Peyer's patch (tissue), 4 donors: Measurements from ENCODE around the gene IL33. TPM values are rescaled to one million over a fixed set of nuclear protein-coding genes. Genes with fewer than 3 reads are reported as not detected.

Experiments used
- DNase-seq, 3 donors: peaks; one replicate each; pipeline ENCODE4 v3.0.0-alpha.2; 2017 to 2019
- H3K27ac ChIP-seq, 4 donors: fragments of 200-600 bp; sonication (generic); one replicate each; pipeline ENCODE4 v1.5.1; 2016 to 2019
- H3K27me3 ChIP-seq, 2 donors: fragments of 200-600 bp; sonication (generic); one replicate each; pipeline ENCODE4 v1.5.1; 2019
- H3K36me3 ChIP-seq, 3 donors: fragments of 200-600 bp; sonication (generic); one replicate each; pipeline ENCODE4 v1.5.1; 2016 to 2019
- H3K4me1 ChIP-seq, 4 donors: fragments of 200-600 bp; sonication (generic); one replicate each; pipeline ENCODE4 v1.5.1; 2016 to 2019
- H3K4me3 ChIP-seq, 4 donors: fragments of 200-600 bp; sonication (generic); 1 replicate in 3 of 4; 2 replicates in 1 of 4; pipeline ENCODE4 v1.5.1; 2016 to 2019; ENCODE audit warnings: mild to moderate bottlenecking in 1 of 4
- H3K9me3 ChIP-seq, 4 donors: fragments of 200-600 bp; sonication (generic); one replicate each; pipeline ENCODE4 v1.5.1; 2016 to 2019; ENCODE audit warnings: mild to moderate bottlenecking in 1 of 4
- POLR2A ChIP-seq, 2 donors: fragments of 450-650 bp; IDR thresholded peaks; one replicate each; pipeline ENCODE4 v1.5.1; 2017; ENCODE audit warnings: antibody characterized with exemption in 2 of 2, mild to moderate bottlenecking in 2 of 2, moderate library complexity in 2 of 2
- total RNA-seq, 4 donors: library from RNA; depleted of rRNA; stranded (reverse); fragments of >200 nt; gene quantifications; one replicate each; pipeline ENCODE4 v1.1.0, GENCODE V29; 2016
- TF ChIP-seq, protein P1 (sequence below), 6 experiments: fragments of 450-650 bp in 4 of 6; fragments of 200-600 bp in 2 of 6; sonication (generic) in 1 of 6; IDR thresholded peaks; one replicate each; pipeline ENCODE4 v1.5.1; 2017 to 2019; ENCODE audit warnings: antibody characterized with exemption in 6 of 6, mild to moderate bottlenecking in 3 of 6, moderate library complexity in 1 of 6

IL33 gene
- total RNA-seq, 4 donors from 2014 or later: 3.7 to 7.6 (median 5.8) TPM

DNA sequence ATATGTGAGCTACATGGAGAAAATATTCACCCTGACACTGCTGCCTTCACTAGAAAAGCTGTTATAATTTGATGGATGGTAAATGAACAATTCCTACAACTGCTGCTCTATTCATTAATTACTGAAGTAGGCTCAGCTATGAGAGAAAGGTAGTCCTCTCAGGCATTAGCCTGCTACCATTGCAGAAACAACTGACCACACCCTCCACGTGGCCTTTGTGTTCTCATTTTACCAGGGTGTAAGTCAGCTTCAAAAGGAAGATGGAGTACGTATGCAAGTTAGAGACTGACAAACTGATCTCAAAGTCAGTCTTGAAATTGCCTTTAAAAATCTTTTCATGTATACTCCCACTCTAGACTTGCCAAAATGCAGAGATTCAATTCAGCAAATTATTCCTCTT lies 86.3 kb downstream of the IL33 start:
- Histone ChIP-seq H3K27me3 (no peaks in the 10 kb centered on the region), H3K36me3 (no peaks in the 10 kb centered on the region), H3K4me3 (no peak overlapping the region), H3K9me3 (no peaks in the 10 kb centered on the region), H3K27ac (no peak overlapping the region), H3K4me1 (no peaks in the 10 kb centered on the region)
- DNase-seq: no peak
- TF ChIP-seq, protein P1, sequence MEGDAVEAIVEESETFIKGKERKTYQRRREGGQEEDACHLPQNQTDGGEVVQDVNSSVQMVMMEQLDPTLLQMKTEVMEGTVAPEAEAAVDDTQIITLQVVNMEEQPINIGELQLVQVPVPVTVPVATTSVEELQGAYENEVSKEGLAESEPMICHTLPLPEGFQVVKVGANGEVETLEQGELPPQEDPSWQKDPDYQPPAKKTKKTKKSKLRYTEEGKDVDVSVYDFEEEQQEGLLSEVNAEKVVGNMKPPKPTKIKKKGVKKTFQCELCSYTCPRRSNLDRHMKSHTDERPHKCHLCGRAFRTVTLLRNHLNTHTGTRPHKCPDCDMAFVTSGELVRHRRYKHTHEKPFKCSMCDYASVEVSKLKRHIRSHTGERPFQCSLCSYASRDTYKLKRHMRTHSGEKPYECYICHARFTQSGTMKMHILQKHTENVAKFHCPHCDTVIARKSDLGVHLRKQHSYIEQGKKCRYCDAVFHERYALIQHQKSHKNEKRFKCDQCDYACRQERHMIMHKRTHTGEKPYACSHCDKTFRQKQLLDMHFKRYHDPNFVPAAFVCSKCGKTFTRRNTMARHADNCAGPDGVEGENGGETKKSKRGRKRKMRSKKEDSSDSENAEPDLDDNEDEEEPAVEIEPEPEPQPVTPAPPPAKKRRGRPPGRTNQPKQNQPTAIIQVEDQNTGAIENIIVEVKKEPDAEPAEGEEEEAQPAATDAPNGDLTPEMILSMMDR (IDR thresholded peaks at IDR 0.05): no peak
- TF ChIP-seq POLR2A (IDR thresholded peaks at IDR 0.05): no peak

DNA sequence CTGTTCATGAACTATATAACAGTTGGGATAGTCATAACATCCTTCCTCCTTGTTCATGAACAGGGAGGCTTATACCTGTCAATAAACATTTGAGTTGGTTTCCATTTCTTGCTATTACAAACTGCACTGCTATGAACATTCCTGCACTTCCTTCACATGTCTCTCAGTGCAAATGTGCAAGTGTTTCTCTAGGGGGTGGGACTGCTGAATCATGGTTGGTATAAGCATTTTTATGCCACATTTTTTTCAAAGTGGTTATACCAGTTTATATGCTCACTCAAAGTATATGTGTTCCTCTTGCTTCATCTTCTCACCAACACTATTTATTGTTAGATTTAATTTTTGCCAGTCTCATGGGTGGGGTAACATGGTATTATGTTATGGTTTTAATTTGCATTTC lies 86.8 kb downstream of the IL33 start:
- Histone ChIP-seq H3K36me3 (no peaks in the 10 kb centered on the region), H3K9me3 (no peaks in the 10 kb centered on the region), H3K27ac (no peak overlapping the region), H3K27me3 (no peaks in the 10 kb centered on the region), H3K4me1 (no peaks in the 10 kb centered on the region), H3K4me3 (no peak overlapping the region)
- DNase-seq: no peak
- TF ChIP-seq POLR2A (IDR thresholded peaks at IDR 0.05): no peak
- TF ChIP-seq, protein P1 (IDR thresholded peaks at IDR 0.05): no peak

DNA sequence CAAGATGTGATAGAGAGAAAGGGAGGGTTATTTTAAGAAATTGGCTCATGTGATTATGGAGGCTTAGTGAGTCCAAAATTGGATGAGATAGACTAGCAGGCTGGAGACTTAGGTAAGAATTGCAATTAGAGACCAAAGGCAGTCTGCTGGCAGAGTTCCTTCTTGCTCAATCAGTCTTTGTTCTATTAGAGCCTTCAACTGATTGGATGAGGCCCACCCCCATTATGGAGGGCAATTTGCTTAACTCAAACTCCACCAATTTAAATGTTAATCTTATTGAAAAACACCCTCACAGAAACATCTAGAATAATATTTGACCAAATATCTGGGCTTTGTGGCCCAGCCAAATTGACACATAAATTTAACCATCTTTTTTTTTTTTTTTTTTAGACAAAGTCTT lies 88.6 kb downstream of the IL33 start:
- Histone ChIP-seq H3K4me1 (no peaks in the 10 kb centered on the region), H3K9me3 (no peaks in the 10 kb centered on the region), H3K4me3 (no peak overlapping the region), H3K27me3 (no peaks in the 10 kb centered on the region), H3K27ac (no peak overlapping the region), H3K36me3 (no peaks in the 10 kb centered on the region)
- TF ChIP-seq, protein P1 (IDR thresholded peaks at IDR 0.05): no peak
- no peak for TF ChIP-seq POLR2A (IDR thresholded peaks at IDR 0.05)
- no peak for DNase-seq

DNA sequence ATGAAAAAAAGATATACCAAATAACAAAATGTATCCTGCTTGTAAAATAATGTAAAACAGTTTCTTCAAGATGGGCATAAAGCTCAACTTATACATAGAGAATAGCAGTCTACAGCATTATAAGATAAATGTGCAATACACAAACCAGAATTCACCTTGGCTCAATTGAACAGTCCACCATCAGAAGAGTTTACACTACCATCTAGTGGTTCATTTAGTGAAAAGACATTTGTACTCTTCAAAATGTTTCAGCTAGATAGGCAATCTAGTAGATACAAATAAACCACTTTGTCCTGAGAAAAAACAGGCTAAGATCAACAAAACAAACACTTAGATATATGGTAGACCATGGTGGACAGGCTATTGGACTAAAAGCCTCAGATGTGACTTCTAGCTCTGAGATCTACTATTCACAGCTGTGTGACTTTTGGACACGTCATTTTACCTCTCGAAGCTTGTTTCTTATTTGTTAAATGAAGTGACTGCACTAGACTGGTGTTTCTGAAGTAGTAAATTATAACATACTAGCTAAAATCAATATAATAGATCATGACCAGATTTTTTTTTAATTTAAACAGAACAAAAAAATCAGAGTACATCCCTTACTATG lies 90.5 kb downstream of the IL33 start:
- H3K27me3 ChIP-seq: no peaks in the 10 kb centered on the region
- no peaks in the 10 kb centered on the region for H3K36me3 ChIP-seq
- TF ChIP-seq, protein P1 (IDR thresholded peaks at IDR 0.05): peak in 4 of 6 experiments; percentile 28 to 84 (median 60)
- TF ChIP-seq POLR2A (IDR thresholded peaks at IDR 0.05): no peak
- no peaks in the 10 kb centered on the region for H3K4me1 ChIP-seq
- no peaks in the 10 kb centered on the region for H3K9me3 ChIP-seq
- no peak for DNase-seq
- H3K27ac ChIP-seq: no peak overlapping the region
- no peak overlapping the region for H3K4me3 ChIP-seq

Other genes with a start within 250 kb of the IL33 start
- gene RANBP6, start 200.2 kb upstream of the IL33 start, total RNA-seq: 10 to 100 TPM in 2 of 4 donors, 1 to 10 TPM in 2; 6.0 to 11.6 (median 8.3) TPM
- gene TPD52L3, start 112.6 kb downstream of the IL33 start, total RNA-seq: not detected
- gene UHRF2, start 197.4 kb downstream of the IL33 start, total RNA-seq: 100 to 1,000 TPM in 1 of 4 donors, 10 to 100 TPM in 3; 44.1 to 142 (median 59.2) TPM